ENCODE measurements around the gene GPR119.

DNA sequence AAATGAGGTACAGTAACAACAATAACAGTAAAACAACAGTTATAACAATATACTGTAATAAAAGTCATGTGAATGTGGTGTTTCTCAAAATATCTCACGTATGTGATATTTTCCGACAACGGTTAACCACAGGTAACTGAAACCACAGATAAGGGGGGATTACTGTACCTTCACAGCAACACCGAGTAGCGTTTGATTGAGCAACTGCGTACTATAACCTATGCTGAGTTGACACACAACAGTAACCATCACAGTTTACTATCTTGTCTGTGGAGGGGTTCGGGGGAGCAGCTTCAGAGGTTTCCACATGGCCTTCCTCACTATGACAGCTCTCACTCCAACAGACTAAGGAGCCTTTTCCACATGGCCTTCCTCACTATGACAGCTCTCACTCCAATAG is 29.7 kb upstream of the GPR119 start:
- TF ChIP-seq, protein P1, sequence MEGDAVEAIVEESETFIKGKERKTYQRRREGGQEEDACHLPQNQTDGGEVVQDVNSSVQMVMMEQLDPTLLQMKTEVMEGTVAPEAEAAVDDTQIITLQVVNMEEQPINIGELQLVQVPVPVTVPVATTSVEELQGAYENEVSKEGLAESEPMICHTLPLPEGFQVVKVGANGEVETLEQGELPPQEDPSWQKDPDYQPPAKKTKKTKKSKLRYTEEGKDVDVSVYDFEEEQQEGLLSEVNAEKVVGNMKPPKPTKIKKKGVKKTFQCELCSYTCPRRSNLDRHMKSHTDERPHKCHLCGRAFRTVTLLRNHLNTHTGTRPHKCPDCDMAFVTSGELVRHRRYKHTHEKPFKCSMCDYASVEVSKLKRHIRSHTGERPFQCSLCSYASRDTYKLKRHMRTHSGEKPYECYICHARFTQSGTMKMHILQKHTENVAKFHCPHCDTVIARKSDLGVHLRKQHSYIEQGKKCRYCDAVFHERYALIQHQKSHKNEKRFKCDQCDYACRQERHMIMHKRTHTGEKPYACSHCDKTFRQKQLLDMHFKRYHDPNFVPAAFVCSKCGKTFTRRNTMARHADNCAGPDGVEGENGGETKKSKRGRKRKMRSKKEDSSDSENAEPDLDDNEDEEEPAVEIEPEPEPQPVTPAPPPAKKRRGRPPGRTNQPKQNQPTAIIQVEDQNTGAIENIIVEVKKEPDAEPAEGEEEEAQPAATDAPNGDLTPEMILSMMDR (IDR thresholded peaks at IDR 0.05) = no peak
- no peak for TF ChIP-seq POLR2A (IDR thresholded peaks at IDR 0.05)

Data from lower leg skin (tissue), 3 donors.